A673 (cell line): Measurements from ENCODE around the gene HHIPL2. TPM values are rescaled to one million over a fixed set of nuclear protein-coding genes. Genes with fewer than 3 reads are reported as not detected.
"Not testable (repeated sequence)": the region's sequence is repeated elsewhere in the genome, so short reads cannot be mapped to it uniquely, and the experiment has no call there.

ENCODE experiments used
- BruUV-seq: library from RNA; stranded (reverse); fragments of 400-500 nt; replicated peaks from 2 replicates; lab custom pipeline; 2021; lab: Mats Ljungman, UMichigan
- CTCF ChIA-PET: fragments of 300-600 bp; sonication (Branson Sonifier 250); formaldehyde crosslinking; loops from one replicate; lab custom pipeline; 2022; ENCODE audit warnings: antibody characterized with exemption; lab: Charles Lee
- POLR2A ChIA-PET: fragments of 300-600 bp; sonication (Branson Sonifier 250); formaldehyde crosslinking; loops from one replicate; lab custom pipeline; 2022; ENCODE audit warnings: antibody characterized with exemption; ENCODE audit not compliant: low non-redundant PET; lab: Charles Lee
- DNase-seq: peaks from one replicate; pipeline ENCODE4 v3.0.0-alpha.2; 2015; ENCODE audit warnings: low spot score
- H3K27ac ChIP-seq: fragments of 200-600 bp; sonication (generic); 2 replicates; pipeline ENCODE4 v1.5.1; 2016; ENCODE audit warnings: mixed run types, low read depth, mild to moderate bottlenecking, mixed read lengths, antibody characterized with exemption, low read length; ENCODE audit not compliant: poor library complexity, severe bottlenecking
- H3K27me3 ChIP-seq: fragments of 200-600 bp; sonication (generic); replicated peaks from 2 replicates; pipeline ENCODE4 v1.6.1; 2017; ENCODE audit warnings: mixed run types, low read depth, mild to moderate bottlenecking, mixed read lengths, antibody characterized with exemption, low read length; ENCODE audit not compliant: insufficient read depth, poor library complexity
- H3K36me3 ChIP-seq: fragments of 200-600 bp; sonication (generic); 2 replicates; pipeline ENCODE4 v1.6.1; 2016; ENCODE audit warnings: mixed run types, mild to moderate bottlenecking, mixed read lengths, antibody characterized with exemption, low read length; ENCODE audit not compliant: insufficient read depth, poor library complexity, severe bottlenecking
- H3K4me1 ChIP-seq: fragments of 200-600 bp; sonication (generic); 2 replicates; pipeline ENCODE4 v1.6.1; 2017; ENCODE audit warnings: mixed run types, mild to moderate bottlenecking, mixed read lengths, antibody characterized with exemption, low read length; ENCODE audit not compliant: insufficient read depth, poor library complexity, severe bottlenecking
- H3K4me3 ChIP-seq: fragments of 200-600 bp; sonication (generic); 2 replicates; pipeline ENCODE4 v1.5.1; 2016; ENCODE audit warnings: low read depth, mixed run types, mild to moderate bottlenecking, mixed read lengths, low read length; ENCODE audit not compliant: poor library complexity, severe bottlenecking
- H3K9me3 ChIP-seq: fragments of 200-600 bp; sonication (generic); 2 replicates; pipeline ENCODE4 v1.6.1; 2016; ENCODE audit warnings: mixed run types, low read depth, mild to moderate bottlenecking, mixed read lengths, antibody characterized with exemption, low read length; ENCODE audit not compliant: poor library complexity, severe bottlenecking
- EZH2 ChIP-seq: fragments of 200-600 bp; sonication (generic); IDR thresholded peaks from 2 replicates; pipeline ENCODE4 v1.6.1; 2017; ENCODE audit warnings: borderline replicate concordance, low read depth, mild to moderate bottlenecking, mixed read lengths, antibody characterized with exemption, low read length; ENCODE audit not compliant: poor library complexity, severe bottlenecking
- intact Hi-C: fragments of 100-400 bp; cut with micrococcal nuclease; formaldehyde crosslinking; loops from one replicate; pipeline ENCODE4 v1.10.0; 2022; ENCODE audit not compliant: unreplicated experiment
- total RNA-seq: library from RNA; stranded (reverse); gene quantifications from 2 replicates; pipeline ENCODE4 v1.2.3, GENCODE V29; 2021
- TF ChIP-seq, protein P1 (sequence below): fragments of 300-800, 200-600 bp; sonication (generic); conservative IDR thresholded peaks from 2 replicates; pipeline ENCODE4 v1.5.1; 2017; ENCODE audit warnings: low read depth, mild to moderate bottlenecking, antibody characterized with exemption, low read length, moderate library complexity, mixed read lengths

Gene HHIPL2
- total RNA-seq, 1 experiment from 2014 or later: not detected

- CTCF ChIA-PET: no interaction called here
- Histone ChIP-seq H3K4me3 (no peak overlapping the region), H3K27me3 (no peaks in the 10 kb centered on the region), H3K27ac (no peak overlapping the region), H3K4me1 (no peaks in the 10 kb centered on the region), H3K9me3 (no peaks in the 10 kb centered on the region), H3K36me3 (no peaks in the 10 kb centered on the region)
- POLR2A ChIA-PET: no interaction called here
- intact Hi-C loops: no loop called here
- no TSS peak for BruUV-seq
- TF ChIP-seq EZH2: no peak
- TF ChIP-seq, protein P1, sequence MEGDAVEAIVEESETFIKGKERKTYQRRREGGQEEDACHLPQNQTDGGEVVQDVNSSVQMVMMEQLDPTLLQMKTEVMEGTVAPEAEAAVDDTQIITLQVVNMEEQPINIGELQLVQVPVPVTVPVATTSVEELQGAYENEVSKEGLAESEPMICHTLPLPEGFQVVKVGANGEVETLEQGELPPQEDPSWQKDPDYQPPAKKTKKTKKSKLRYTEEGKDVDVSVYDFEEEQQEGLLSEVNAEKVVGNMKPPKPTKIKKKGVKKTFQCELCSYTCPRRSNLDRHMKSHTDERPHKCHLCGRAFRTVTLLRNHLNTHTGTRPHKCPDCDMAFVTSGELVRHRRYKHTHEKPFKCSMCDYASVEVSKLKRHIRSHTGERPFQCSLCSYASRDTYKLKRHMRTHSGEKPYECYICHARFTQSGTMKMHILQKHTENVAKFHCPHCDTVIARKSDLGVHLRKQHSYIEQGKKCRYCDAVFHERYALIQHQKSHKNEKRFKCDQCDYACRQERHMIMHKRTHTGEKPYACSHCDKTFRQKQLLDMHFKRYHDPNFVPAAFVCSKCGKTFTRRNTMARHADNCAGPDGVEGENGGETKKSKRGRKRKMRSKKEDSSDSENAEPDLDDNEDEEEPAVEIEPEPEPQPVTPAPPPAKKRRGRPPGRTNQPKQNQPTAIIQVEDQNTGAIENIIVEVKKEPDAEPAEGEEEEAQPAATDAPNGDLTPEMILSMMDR: no peak
- peak; percentile 23 for DNase-seq
Measured at GRCh38 chr1:222521299-222522104, 26.4 kb downstream of the HHIPL2 start.

DNA sequence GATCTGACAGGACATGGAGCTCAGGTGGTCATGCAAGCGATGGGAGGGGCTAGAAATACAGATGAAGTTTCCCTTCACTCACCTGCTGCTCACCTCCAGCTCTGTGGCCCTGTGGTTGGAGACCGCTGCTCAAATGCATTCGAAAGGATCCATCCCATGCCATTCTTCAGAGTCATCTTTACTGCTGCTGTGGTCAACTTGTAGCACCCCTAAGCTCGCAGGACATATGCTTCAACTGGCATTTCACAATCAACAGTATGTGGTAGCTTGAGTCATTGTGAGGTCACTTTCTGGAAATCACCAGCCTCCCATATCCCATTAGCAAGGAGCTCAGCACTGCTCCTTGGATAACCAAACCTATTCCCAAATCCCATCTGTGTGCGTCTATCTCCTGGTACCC is 58.4 kb downstream of the HHIPL2 start:
- CTCF ChIA-PET, H3K36me3 ChIP-seq, DNase-seq, BruUV-seq, POLR2A ChIA-PET, H3K4me3 ChIP-seq, H3K4me1 ChIP-seq, H3K27me3 ChIP-seq, H3K27ac ChIP-seq, intact Hi-C loops, H3K9me3 ChIP-seq: not testable (repeated sequence)

GRCh38 chr1:222487774-222488173 is 60.1 kb downstream of the HHIPL2 start:
- CTCF ChIA-PET, H3K36me3 ChIP-seq, POLR2A ChIA-PET, H3K4me1 ChIP-seq, H3K9me3 ChIP-seq, H3K27ac ChIP-seq, H3K4me3 ChIP-seq, H3K27me3 ChIP-seq, BruUV-seq, intact Hi-C loops, DNase-seq: not testable (repeated sequence)

DNA sequence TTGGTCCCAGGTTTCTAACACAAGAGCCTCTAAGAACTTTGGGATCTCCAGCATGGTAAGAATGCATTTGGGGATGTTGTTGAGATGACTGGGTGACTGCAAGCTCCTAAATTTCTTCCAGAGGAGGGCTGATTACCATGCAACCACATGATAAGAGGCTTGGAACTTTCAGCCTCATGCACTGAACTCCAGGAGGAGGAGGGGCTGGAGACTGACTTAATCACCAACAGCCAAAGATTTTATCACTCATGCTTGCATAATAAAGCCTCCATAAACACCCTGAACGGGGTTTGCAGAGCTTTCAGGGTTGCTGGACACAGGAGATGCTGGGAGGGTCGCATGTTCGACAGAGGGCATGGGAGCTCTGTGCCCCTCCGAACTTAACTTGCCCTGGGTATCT is 63.9 kb downstream of the HHIPL2 start:
- H3K4me3 ChIP-seq, H3K36me3 ChIP-seq, DNase-seq, POLR2A ChIA-PET, H3K27ac ChIP-seq, H3K4me1 ChIP-seq, BruUV-seq, CTCF ChIA-PET, H3K27me3 ChIP-seq, intact Hi-C loops, H3K9me3 ChIP-seq: not testable (repeated sequence)

GRCh38 chr1:222479567-222479966 is 68.3 kb downstream of the HHIPL2 start:
- H3K4me1 ChIP-seq, H3K27ac ChIP-seq, CTCF ChIA-PET, H3K36me3 ChIP-seq, H3K4me3 ChIP-seq, BruUV-seq, intact Hi-C loops, H3K27me3 ChIP-seq, DNase-seq, POLR2A ChIA-PET, H3K9me3 ChIP-seq: not testable (repeated sequence)

DNA sequence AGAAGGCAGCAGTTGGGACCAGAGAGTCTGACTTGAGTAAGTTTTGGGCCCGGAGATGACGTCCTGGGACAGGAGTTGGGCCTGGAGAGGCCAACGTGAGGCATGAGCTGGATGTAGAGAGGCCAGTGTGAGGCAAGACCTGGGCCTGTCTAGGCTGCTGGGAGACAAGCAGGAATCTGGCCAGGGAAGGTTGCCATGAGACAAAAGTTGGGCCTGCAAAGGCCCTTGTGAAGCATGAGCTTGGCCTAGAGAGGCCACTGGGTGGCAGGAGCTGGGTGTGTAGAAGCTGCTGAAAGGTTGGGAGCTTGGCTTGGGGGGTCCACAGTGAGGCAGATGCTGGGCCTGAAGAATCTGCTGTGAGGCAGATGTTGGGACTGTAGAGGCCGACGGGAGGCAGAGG is 71.5 kb downstream of the HHIPL2 start:
- intact Hi-C loops, H3K9me3 ChIP-seq, BruUV-seq, H3K36me3 ChIP-seq, POLR2A ChIA-PET, H3K27ac ChIP-seq, CTCF ChIA-PET, H3K4me1 ChIP-seq, H3K27me3 ChIP-seq, DNase-seq, H3K4me3 ChIP-seq: not testable (repeated sequence)

- H3K9me3 ChIP-seq, H3K27ac ChIP-seq, BruUV-seq, H3K4me1 ChIP-seq, CTCF ChIA-PET, H3K4me3 ChIP-seq, POLR2A ChIA-PET, H3K36me3 ChIP-seq, DNase-seq, intact Hi-C loops, H3K27me3 ChIP-seq: not testable (repeated sequence)
Measured at GRCh38 chr1:222473717-222474116, 74.2 kb downstream of the HHIPL2 start.
